ENCODE data around the gene KLHDC3. TPM values are rescaled to one million over a fixed set of nuclear protein-coding genes. Genes with fewer than 3 reads are reported as not detected.

The KLHDC3 gene
- total and polyA plus RNA-seq, 9 of the 15 experiments (the other 6 are each of a cell fraction or from before 2014, with no cell fraction given): 4.5 to 171 (median 107) TPM

DNA sequence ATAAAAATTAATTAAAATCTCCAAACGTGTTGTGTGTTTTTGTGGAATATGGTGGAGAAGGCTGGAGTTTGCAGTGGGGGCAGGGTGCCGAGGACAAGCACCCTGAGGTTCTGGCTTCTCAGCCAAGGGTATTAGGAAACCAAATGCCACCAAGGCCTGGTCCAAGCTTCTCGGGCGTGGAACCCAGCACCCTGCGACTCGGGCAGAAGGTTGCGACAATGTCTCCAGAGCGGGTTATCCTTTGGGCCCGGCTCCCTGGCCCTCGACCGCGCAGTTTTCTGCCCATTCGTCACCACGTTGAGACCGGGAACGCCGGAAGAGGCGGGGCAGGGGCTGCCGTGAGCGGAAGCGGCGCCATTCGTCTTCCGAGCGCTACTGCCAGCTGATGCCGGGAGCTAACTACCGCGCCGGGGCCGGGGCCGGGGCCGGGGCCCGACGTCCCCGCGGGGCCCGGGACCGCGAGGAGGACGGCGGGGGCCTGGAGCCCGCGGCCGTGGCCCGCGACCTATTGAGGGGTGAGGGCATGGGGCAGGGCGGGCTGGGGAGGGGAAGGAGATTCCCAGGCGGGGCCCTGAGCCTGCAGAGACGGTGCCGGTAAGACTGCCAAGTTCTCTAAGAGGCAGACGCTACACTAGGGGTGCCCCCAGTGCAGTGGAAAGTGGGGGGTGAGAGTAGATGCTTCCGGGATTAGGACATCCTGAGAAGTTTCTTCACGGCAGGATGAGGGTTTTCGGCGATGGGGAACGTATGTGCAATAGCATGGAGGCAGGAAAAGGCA, 7.4 kb downstream of the KLHDC3 start, which contains the start of gene RRP36 (continued):
- TF ChIP-seq PHF20 (IDR thresholded peaks at IDR 0.05; ENCODE audit: partially characterized antibody) (peak; percentile 66), CSDE1 (IDR thresholded peaks at IDR 0.05) (no peak), DPF2 (IDR thresholded peaks at IDR 0.05) (peak; percentile 16; the same call in 1 of the 2 replicates), RBM22 (IDR thresholded peaks at IDR 0.05; ENCODE audit: low read depth, low read length, poor library complexity, severe bottlenecking) (no peak), FOXA3 (CRISPR knock-in tag; conservative IDR thresholded peaks at IDR 0.05 in 1 of 2, IDR thresholded peaks at IDR 0.05 in 1 of 2) (no peak), TRIM28 (IDR thresholded peaks at IDR 0.05) (0 out of 2 replicates have a peak, but pooled peaks have one; percentile 43), RBBP5 (IDR thresholded peaks at IDR 0.05; ENCODE audit: borderline replicate concordance, insufficient read depth, low read length, poor library complexity, severe bottlenecking) (peak; percentile 91), HCFC1 (IDR thresholded peaks at IDR 0.05; ENCODE audit: low read depth, low read length) (peak; percentile 61), SMAD1 (IDR thresholded peaks at IDR 0.05; ENCODE audit: low read depth, low read length, partially characterized antibody) (peak; percentile 50), ETV1 (tag; conservative IDR thresholded peaks at IDR 0.05; ENCODE audit: low read depth) (0 out of 2 replicates have a peak, but pooled peaks have one; percentile 28), ZNF282 (CRISPR knock-in tag; IDR thresholded peaks at IDR 0.05) (no peak), ZNF263 (CRISPR knock-in tag; IDR thresholded peaks at IDR 0.05; ENCODE audit: borderline replicate concordance) (peak; percentile 33; the same call in 1 of the 2 replicates)
- TF ChIP-seq, protein P1, sequence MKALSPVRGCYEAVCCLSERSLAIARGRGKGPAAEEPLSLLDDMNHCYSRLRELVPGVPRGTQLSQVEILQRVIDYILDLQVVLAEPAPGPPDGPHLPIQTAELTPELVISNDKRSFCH (CRISPR knock-in tag; IDR thresholded peaks at IDR 0.05): no peak
- TF ChIP-seq, protein P1 (tag; IDR thresholded peaks at IDR 0.05): peak; percentile 13; the same call in 1 of the 2 replicates
- TF ChIP-seq, protein P2, sequence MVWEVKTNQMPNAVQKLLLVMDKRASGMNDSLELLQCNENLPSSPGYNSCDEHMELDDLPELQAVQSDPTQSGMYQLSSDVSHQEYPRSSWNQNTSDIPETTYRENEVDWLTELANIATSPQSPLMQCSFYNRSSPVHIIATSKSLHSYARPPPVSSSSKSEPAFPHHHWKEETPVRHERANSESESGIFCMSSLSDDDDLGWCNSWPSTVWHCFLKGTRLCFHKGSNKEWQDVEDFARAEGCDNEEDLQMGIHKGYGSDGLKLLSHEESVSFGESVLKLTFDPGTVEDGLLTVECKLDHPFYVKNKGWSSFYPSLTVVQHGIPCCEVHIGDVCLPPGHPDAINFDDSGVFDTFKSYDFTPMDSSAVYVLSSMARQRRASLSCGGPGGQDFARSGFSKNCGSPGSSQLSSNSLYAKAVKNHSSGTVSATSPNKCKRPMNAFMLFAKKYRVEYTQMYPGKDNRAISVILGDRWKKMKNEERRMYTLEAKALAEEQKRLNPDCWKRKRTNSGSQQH (CRISPR knock-in tag; IDR thresholded peaks at IDR 0.05): no peak
